ENCODE data around the gene POLR2A. TPM values are rescaled to one million over a fixed set of nuclear protein-coding genes. Genes with fewer than 3 reads are reported as not detected.

POLR2A gene
- total RNA-seq, 2 donors from 2014 or later, result 129 to 189 TPM

DNA sequence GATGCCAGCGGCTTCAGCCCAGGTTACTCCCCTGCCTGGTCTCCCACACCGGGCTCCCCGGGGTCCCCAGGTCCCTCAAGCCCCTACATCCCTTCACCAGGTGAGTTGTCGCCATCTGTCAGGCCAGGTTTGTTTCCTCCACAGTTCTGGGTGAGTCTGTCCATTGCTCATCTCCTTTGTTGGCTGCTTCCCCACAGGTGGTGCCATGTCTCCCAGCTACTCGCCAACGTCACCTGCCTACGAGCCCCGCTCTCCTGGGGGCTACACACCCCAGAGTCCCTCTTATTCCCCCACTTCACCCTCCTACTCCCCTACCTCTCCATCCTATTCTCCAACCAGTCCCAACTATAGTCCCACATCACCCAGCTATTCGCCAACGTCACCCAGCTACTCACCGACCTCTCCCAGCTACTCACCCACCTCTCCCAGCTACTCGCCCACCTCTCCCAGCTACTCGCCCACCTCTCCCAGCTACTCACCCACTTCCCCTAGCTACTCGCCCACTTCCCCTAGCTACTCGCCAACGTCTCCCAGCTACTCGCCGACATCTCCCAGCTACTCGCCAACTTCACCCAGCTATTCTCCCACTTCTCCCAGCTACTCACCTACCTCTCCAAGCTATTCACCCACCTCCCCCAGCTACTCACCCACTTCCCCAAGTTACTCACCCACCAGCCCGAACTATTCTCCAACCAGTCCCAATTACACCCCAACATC lies 28.8 kb downstream of the POLR2A start:
- no peaks in the 10 kb centered on the region for H3K4me1 Mint-ChIP-seq
- peaks cover 73% of the 10 kb centered on the region for H3K36me3 ChIP-seq (ENCODE audit: control insufficient read depth, insufficient read depth, low read length)

DNA sequence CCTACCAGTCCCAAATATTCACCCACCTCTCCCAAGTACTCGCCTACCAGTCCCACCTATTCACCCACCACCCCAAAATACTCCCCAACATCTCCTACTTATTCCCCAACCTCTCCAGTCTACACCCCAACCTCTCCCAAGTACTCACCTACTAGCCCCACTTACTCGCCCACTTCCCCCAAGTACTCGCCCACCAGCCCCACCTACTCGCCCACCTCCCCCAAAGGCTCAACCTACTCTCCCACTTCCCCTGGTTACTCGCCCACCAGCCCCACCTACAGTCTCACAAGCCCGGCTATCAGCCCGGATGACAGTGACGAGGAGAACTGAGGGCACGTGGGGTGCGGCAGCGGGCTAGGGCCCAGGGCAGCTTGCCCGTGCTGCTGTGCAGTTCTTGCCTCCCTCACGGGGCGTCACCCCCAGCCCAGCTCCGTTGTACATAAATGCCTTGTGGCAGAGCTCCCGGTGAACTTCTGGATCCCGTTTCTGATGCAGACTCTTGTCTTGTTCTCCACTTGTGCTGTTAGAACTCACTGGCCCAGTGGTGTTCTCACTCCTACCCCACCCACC lies 29.8 kb downstream of the POLR2A start:
- no peaks in the 10 kb centered on the region for H3K9me3 ChIP-seq (ENCODE audit: control insufficient read depth, low read length)
- no peak overlapping the region for H3K4me3 ChIP-seq (ENCODE audit: low read length)
- H3K4me1 Mint-ChIP-seq, result no peaks in the 10 kb centered on the region
- H3K27ac Mint-ChIP-seq, result no peak overlapping the region
- H3K36me3 Mint-ChIP-seq (ENCODE audit: low read depth), result peaks cover 57% of the 10 kb centered on the region
- no peak overlapping the region for H3K4me3 Mint-ChIP-seq
- H3K4me1 ChIP-seq (ENCODE audit: control insufficient read depth, insufficient read depth, low read length), result no peaks in the 10 kb centered on the region
- H3K36me3 ChIP-seq (ENCODE audit: control insufficient read depth, insufficient read depth, low read length), result peaks cover 64% of the 10 kb centered on the region
- no peaks in the 10 kb centered on the region for H3K27me3 Mint-ChIP-seq (ENCODE audit: insufficient read depth)
- H3K9ac ChIP-seq (ENCODE audit: extremely low read depth, low read length, poor library complexity, severe bottlenecking), result no peak overlapping the region
- WGBS, 2 experiments (ENCODE audit: insufficient coverage in 1 of 2, insufficient read length in 1 of 2), result 89 to 92% methylated on average over 5 to 17 of the region's 17 CpGs
- no peaks in the 10 kb centered on the region for H3K9me3 Mint-ChIP-seq
- H3K27me3 ChIP-seq (ENCODE audit: control insufficient read depth, insufficient read depth, low read length, poor library complexity, severe bottlenecking), result no peaks in the 10 kb centered on the region
- TF ChIP-seq CTCF (conservative IDR thresholded peaks at IDR 0.05), result no peak
- DNase-seq, result no peak
- H3K27ac ChIP-seq (ENCODE audit: low read depth, low read length), result no peak overlapping the region

More for the DNA sequence above, 28.8 kb downstream of the POLR2A start:
- no peak for DNase-seq
- H3K9me3 Mint-ChIP-seq, result no peaks in the 10 kb centered on the region
- no peak overlapping the region for H3K4me3 ChIP-seq (ENCODE audit: low read length)
- no peak overlapping the region for H3K27ac ChIP-seq (ENCODE audit: low read depth, low read length)
- H3K9ac ChIP-seq (ENCODE audit: extremely low read depth, low read length, poor library complexity, severe bottlenecking), result no peak overlapping the region
- 85 to 92% methylated on average over 14 to 20 of the region's 20 CpGs for WGBS, 2 experiments (ENCODE audit: insufficient coverage in 1 of 2, insufficient read length in 1 of 2)
- peaks cover 66% of the 10 kb centered on the region for H3K36me3 Mint-ChIP-seq (ENCODE audit: low read depth)
- no peak overlapping the region for H3K4me3 Mint-ChIP-seq
- no peaks in the 10 kb centered on the region for H3K27me3 Mint-ChIP-seq (ENCODE audit: insufficient read depth)
- H3K9me3 ChIP-seq (ENCODE audit: control insufficient read depth, low read length), result no peaks in the 10 kb centered on the region
- TF ChIP-seq CTCF (conservative IDR thresholded peaks at IDR 0.05), result no peak
- H3K27ac Mint-ChIP-seq, result no peak overlapping the region
- no peaks in the 10 kb centered on the region for H3K4me1 ChIP-seq (ENCODE audit: control insufficient read depth, insufficient read depth, low read length)
- no peaks in the 10 kb centered on the region for H3K27me3 ChIP-seq (ENCODE audit: control insufficient read depth, insufficient read depth, low read length, poor library complexity, severe bottlenecking)

DNA sequence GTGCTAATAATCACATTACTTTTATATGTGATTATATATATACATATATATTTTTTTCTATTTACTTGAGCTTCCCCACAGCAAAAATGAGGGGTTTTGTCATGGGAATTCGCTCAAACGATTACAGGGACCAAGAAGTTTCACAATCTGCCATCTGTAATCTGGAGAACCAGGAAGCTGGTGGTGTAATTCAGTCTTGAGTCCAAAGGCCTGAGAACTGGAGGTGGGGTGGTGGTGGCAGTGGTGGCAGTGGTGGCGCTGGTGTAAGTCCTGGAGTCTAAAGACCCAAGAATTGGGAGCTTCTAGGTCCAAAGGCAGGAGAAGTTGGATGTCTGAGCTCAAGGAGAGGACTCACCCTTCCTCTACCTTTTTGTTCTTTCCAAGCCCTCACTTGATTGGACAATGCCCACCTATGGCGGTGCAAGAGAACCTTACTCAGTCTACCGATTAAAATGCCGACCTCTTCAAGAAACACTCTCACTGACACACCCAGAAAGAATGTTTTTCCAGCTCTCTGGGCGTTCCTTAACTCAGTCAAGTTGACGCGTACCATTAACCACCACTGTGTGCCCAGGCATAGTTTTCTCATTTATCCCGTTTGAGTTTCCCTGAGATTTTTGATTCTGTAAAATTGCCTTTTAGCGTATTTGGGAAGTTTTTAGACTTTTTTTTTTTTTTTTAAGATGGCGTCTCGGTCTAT lies 31.9 kb downstream of the POLR2A start:
- 84 to 87% methylated on average over 8 to 13 of the region's 13 CpGs for WGBS, 2 experiments (ENCODE audit: insufficient coverage in 1 of 2, insufficient read length in 1 of 2)
- no peaks in the 10 kb centered on the region for H3K4me1 ChIP-seq (ENCODE audit: control insufficient read depth, insufficient read depth, low read length)
- no peak for TF ChIP-seq CTCF (conservative IDR thresholded peaks at IDR 0.05)
- Mint-ChIP-seq H3K9me3 (no peaks in the 10 kb centered on the region), H3K4me3 (no peak overlapping the region), H3K36me3 (ENCODE audit: low read depth) (peaks cover 36% of the 10 kb centered on the region), H3K27ac (no peak overlapping the region), H3K27me3 (ENCODE audit: insufficient read depth) (no peaks in the 10 kb centered on the region), H3K4me1 (no peaks in the 10 kb centered on the region)
- H3K27ac ChIP-seq (ENCODE audit: low read depth, low read length), result no peak overlapping the region
- peaks cover 42% of the 10 kb centered on the region for H3K36me3 ChIP-seq (ENCODE audit: control insufficient read depth, insufficient read depth, low read length)
- H3K9ac ChIP-seq (ENCODE audit: extremely low read depth, low read length, poor library complexity, severe bottlenecking), result no peak overlapping the region
- DNase-seq, result no peak
- no peaks in the 10 kb centered on the region for H3K9me3 ChIP-seq (ENCODE audit: control insufficient read depth, low read length)
- no peaks in the 10 kb centered on the region for H3K27me3 ChIP-seq (ENCODE audit: control insufficient read depth, insufficient read depth, low read length, poor library complexity, severe bottlenecking)
- no peak overlapping the region for H3K4me3 ChIP-seq (ENCODE audit: low read length)

Data from endodermal cell (in vitro differentiated cells).